Urothelium cell line (cell line): ENCODE results near the gene MYO5C.
"Not testable (repeated sequence)": the region's sequence is repeated elsewhere in the genome, so short reads cannot be mapped to it uniquely, and the experiment has no call there.

ENCODE experiments used
- DNase-seq: peaks from one replicate; pipeline ENCODE4 v3.0.0; 2011; ENCODE audit warnings: low spot score, mixed read lengths
- FAIRE-seq: peaks from 2 replicates; lab custom pipeline; 2011; peaks lifted over from hg19 to GRCh38; lab: Jason Lieb, UNC

MYO5C gene

DNA sequence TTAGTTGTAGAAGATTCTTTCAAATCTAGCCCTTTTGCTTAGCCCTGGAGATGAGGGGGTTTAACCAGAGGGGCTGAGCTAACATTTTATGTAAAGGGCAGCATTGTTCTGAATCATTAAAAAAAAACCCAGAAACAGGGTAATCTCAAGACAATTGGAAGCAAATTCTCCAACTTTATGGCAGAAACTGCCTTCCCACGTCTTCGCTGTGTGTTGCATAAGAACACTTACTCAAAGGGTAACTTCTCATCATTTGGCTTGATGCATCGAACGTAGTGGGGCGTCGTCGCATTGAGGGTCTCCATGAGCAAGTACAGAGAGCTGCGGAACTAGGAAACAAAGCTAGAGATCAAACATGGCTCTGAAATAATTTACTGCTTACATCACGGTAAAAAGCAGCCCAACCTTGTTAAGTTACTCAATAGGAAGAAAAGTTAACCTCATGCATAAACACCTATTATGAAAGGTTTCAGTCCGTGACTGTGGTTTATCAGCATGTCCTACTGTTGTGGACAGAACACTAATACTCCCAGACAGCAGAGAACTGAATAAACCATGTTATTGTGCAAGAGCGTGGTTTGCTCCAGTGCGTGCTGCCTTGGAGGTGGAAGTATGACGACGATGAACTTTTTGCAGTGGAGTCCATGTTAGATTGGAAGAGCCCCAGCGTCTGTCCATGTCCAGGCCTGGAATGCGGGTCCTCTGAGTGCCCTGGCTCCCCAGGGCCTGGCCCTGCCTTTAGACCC lies 48.7 kb downstream of the MYO5C start:
- DNase-seq: no peak
- FAIRE-seq: no peak

DNA sequence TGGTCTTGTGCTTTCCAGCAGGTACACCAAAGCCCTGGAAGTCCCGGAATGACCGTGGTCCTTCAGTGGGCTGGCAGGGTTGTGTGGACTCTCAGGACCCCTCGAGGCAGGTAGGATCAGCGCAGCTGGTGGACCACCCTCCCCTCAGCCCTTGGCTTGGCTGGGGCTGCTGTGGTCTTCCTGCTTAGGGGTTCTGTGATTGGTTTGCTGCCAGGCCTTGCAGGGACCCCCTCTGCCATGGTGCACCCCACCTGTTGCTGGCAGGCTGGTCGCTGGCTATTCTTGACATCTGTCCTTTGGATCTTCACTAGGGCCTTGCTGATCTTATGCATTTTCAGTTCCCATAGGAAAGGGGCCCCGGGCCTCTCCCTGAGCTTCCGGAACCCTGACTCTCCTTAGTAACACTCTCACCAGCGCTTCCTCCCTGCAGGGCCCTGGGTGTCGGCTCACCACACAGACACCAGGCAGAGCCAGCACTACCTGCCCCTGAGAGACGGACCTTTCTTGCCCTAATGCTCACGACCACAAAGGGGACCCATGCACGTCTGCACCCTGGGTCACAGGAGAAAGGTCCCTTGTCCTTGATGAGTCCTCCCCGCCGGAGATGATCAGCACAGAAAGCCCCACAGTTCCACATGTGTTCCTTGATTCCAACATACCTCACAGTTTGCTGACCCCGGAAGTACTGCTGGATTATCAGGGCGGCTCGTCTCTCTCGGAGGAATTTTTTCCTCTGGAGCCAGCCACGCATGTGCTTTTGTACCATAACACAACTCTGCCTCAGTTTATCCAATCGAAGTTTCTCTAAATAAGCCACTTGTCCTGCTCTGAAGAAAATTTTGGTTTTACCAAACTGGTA lies 51.7 kb downstream of the MYO5C start:
- DNase-seq: no peak
- FAIRE-seq: no peak

DNA sequence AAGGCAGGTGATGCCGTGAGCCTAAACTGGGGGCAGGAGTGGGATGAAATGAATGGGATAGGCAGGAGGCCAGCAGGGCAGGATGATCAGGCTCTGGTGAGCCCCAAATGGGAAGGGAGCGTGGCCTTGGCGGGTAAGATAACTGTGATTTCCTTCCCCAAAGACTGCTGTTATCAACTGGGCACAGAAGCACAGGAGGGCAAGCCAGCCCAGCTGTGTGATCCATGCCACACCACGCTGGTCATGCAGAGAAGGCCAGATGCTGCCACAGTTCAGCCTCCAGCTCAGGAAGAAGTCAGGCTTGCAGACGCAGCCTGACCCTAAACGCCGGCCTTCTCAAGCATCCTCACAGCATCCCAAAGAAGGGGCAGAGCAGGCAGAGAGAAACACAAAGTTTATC lies 52.3 kb downstream of the MYO5C start:
- DNase-seq (no peak), FAIRE-seq (no peak)

DNA sequence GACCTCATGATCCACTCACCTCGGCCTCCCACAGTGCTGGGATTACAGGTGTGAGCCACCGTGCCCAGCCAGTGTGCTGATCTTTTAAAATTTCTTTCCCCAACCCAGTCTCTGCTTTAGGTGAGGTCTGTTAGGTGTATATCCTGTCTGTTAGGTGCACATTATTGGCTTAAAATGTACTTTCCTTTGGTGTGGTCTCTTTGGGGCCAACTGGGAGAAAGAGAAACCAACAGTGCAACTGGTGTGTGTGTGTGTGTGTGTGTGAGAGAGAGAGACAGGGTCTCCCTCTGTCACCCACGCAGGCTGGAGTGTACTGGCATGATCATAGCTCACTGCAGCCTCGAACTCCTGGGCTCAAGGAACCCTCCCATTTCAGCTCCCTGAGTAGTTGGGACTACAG lies 54.1 kb downstream of the MYO5C start:
- DNase-seq (no peak), FAIRE-seq (no peak)

DNA sequence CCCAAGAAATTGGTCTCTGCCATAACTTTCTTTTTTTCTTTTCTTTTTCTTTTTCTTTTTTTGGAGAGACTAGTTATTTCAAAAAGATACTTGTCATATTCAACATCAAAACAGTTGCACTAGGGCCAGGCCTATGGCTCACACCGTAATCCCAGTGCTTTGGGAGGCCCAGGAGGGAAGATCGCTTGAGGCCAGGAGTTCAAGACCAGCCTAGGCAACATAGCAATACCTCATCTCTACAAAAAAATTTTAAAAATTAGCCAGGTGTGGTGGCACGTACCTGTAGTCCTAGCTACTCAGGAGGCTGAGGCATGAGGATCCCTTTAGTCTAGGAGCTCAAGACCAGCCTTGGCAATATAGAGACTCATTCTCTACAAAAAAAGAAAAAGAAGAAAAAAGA lies 55.4 kb downstream of the MYO5C start:
- FAIRE-seq: no peak
- no peak for DNase-seq

DNA sequence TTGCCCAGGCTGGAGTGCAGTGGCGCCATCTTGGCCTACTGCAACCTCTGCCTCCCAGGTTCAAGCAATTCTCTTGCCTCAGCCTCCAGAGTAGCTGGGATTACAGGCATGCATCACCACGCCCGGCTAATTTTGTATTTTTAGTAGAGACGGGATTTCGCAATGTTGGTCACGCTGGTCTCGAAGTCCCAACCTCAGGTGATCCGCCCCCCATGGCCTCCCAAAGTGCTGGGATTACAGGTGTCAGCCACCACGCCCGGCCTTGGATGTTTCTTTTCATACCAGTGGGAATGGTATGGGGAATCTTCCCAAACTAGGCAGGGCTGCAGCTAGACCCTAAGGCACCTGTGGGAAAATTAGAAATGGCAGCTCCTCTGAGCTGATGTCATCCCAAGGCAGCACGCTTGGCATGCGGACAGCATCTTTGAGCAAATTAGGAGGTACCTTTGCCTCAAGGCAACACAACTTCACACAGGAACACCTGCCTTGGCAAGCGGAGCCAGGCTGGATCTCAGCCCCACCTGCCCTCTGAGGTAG lies 56.5 kb downstream of the MYO5C start:
- DNase-seq, FAIRE-seq: not testable (repeated sequence)

DNA sequence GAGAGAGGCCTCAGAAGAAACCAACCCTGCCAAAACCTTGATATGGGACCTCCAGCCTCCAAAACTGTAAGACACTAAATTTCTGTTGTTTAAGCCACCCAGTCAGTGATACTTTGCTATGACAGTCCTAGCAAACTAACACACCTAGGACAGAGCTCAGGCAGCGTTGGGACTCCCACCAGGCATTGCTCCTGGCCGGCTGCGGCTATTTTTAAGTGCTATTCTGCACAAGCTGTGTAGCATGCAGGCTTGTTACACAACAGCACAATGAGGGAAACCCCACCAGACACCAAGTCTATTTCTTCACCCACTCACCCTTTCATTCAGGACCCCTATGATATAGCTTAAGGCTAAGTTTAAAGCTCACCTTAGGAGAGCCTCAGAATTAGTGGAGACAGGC lies 57.5 kb downstream of the MYO5C start:
- FAIRE-seq (no peak), DNase-seq (no peak)

DNA sequence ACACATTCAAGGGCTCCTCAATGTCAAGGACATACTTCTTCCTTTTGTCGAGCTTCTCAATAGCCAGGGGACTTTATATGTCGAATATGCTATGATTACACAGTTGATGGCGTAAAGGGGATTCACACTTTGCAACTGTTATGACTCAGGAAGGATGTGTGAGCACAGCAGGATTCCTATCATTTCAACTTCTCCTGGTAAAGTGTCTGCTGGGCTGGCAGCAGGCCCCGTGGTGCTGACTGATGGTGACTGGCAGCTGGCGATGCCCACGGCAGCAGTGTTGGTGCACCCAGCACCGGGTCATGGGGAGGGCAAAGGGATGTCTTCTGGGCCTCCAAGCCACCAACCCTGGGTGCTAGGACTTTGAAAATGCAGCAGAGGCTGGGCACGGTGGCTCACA lies 59.6 kb downstream of the MYO5C start:
- FAIRE-seq (no peak), DNase-seq (no peak)

DNA sequence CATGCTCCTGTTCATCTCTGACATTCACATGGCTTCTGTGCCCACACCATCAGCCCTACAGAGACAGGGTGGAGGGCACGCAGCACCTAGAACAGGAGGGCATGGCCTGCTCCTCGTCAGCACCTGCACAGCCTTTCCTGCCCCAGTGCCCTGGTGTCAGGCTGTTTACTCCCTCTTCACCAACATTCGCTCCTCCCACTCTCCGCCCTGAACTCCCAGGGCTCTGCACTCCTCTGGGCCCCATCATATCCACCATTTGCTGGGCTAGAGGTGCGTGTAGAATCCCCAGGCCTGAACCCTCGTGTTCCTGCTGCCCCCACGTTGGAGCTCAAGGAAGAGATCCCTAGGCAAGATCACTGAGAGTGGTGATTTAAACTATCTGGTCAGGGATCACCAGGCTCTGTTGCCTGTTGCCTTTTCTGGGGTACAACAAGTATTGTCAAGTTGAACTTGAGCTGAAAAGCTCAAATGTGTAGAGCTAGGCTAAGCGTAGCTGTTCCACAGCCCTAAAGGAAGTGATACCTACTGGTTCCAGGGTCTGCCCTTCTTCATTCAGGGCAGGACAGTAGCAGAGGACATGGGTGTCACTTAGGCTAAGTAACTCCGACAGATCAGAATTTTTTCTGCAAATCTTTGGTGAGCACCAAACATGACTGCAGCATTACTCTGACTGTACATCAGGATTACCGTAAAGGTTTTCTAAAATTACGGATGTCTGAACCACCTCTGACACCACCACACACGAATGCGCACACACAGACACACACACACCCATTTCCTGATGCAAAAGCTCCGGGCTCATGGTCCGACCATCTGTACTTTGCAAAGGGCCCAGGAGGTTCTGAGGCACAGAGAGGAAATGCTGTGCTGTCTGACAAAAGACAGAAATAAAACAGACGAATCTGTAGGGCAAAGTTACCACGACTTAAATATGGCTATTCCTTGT lies 60.7 kb downstream of the MYO5C start:
- FAIRE-seq: no peak
- no peak for DNase-seq

DNA sequence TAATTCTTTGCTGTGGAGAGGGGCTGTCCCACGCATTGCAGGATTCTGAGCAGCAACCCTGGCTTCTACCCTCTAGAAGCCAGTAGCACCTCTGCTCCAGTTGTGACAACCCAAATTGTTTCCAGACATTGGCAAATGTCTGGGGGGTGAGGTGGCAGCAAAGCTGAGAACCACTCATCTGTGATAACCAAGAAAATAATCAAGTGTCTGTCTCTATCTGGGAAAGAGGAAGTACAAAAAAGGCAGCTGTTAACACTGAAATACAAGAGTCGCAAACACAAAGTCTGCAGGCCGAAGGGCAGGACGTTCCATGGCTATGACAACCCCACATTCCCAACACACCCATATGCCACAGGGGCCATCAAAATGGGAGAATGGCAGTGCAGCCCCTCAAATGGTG lies 62.2 kb downstream of the MYO5C start:
- DNase-seq: no peak
- no peak for FAIRE-seq

DNA sequence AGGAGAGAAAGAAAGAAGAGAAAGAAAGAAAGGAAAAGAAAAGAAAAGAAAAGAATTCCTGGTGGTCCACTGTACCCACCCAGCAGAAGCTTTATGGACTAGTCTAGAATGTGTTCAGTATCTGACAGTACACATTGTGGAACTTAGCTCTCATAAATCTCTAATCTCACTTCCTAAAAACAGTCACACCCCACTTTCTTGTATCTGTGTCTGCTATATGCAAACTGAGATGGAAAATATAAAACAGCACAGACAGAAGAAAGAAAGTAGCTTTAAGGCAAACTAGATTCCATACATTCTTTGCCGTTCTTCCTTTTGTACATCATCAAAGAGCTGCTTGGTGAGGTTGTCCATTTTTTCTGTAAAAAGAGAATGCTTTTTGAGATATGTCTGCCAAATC lies 63.3 kb downstream of the MYO5C start:
- no peak for FAIRE-seq
- DNase-seq: no peak

DNA sequence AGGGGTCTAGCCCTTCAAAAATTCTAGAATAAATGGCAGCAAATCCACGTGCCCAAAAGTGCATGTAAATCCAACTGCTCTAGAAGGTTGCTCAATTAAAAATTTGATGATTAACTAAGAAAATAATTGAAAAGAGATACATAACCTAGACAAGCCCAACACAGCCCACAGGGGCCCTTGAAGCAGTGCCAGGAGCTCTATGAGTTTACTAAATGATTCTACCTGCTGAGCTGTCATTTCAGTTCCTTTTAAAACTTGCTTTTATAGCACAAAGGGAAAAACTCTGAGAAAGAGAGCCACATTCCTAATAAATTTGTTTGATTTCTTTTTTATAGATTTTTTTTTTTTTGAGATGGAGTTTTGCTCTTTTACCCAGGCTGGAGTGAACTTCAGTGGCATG lies 65.5 kb downstream of the MYO5C start:
- FAIRE-seq (no peak), DNase-seq (no peak)

DNA sequence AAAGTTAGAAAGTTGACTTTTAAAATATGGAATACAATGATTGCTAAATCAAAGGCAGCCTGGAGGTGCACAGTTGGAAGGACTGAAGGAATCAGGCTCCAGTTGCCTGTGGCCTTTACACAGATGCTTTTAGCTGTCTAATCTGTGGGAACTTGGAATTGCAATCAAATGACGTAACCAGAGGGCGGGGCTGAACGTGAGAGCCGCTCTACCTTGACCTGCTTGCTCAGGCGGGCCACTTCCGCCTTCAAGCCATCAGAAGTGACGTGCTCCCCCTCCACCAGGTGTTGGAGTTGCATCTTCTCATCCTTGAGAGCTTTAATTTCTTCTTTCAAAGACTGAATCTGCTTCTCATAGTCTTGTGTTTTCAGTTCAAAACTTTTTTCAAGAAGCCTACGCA lies 66.7 kb downstream of the MYO5C start:
- no peak for FAIRE-seq
- peak; percentile 54 for DNase-seq

DNA sequence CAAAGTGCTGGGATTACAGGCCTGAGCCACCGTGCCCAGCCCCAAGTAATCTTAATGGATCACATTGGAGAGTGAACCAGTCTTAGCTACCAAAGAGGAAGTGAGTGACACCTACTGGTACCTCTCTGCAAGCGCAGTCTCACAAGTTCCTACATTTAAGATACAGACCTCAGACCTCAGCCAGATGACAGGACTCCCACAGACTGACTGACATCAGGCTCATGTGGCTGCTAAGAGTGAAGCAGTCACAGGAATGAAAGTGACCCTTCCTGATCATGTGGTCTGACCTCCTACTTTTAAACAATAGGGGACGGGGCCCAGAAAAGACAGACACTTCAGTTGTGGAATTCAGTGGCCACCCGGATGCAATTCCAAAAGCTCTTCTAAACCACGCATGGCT lies 68.1 kb downstream of the MYO5C start:
- no peak for FAIRE-seq
- DNase-seq: peak; percentile 73

DNA sequence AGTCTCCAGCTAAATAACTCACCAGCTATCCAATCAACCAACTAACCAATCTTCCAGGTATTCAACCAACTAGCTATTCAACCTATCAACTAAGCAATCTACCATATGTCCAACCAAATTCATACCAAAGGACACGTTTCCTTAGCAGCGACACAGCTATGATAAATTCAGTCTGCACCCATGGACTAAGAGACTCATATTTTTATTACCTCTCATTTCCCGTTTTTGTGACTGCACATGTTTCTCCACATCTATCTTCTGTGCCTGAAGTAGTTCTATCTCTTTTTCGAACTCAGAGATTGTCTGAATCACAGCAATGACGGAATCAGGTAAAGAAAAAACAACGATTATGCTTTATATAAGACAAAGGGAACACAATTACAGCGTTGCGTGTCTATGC lies 70.4 kb downstream of the MYO5C start:
- FAIRE-seq: no peak

DNA sequence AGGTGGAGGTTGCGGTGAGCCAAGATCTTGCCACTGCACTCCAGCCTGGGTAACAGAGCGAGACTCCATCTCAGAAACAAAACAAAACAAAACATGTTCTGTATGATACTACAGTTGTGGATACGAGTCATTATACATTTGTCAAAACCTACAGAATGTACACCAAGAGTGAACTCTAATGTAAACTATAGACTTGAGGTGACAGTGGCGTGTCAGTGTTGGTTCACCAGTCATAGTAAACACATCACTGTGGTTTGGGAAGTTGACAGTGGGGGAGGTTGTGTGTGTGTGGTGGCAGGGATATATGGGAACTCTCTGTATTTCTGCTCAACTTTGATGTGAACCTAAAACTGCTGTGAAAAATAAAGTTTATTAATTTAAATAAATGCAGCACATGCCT lies 71.4 kb downstream of the MYO5C start:
- DNase-seq (no peak), FAIRE-seq (no peak)

More for the DNA sequence above, 70.4 kb downstream of the MYO5C start:
- DNase-seq: no peak

DNA sequence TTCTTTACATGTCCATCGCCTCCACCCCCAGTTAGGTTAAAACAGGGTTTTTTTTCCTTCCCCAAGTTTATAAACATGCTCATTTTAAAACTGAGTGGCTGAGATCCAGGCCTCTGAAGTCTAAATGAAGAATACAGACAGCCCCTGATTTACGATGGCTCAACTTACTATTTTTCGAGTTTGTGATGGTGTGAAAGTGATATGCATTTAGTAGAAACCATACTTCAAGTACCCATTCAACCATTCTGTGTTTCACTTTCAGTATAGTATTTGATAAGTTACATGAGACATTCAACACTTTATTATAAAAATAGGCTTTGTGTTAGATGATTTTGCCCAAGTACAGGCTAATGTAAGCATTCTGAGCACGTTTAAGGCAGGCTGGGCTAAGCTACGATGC lies 73.9 kb downstream of the MYO5C start:
- DNase-seq (no peak), FAIRE-seq (no peak)

DNA sequence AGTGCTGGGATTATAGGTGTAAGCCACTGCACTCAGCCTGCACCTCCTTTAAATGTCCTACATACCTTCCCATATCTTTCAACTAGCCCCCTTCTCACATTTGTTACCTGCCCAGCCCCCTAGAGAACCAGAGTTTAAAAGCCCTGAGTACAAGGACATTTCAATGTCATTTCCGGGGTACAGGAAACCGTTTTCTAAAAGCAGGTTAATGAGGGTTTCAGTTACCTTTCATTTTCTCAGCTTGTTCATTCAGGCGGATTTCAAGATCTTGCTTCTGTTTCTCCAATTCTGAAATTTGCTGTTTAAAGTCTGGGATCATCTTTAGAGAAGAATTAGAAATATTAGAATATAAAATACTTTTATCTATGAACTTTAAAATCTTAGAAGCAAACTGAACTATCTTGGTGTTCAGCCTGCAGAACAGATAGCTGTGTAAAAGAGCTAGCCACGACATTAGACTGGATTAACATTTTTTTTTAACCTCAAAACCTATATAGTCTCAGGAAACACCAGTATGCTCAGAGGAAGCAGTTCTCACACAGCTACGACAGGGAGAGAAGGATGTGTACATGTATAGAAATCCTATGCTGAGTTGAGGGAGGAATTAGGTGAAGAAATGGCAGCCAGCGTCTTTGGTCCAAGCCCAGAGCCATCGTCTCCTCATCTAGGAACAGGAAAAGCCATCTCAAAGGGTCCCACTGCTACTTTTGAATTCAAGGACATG lies 74.5 kb downstream of the MYO5C start:
- FAIRE-seq (no peak), DNase-seq (no peak)

DNA sequence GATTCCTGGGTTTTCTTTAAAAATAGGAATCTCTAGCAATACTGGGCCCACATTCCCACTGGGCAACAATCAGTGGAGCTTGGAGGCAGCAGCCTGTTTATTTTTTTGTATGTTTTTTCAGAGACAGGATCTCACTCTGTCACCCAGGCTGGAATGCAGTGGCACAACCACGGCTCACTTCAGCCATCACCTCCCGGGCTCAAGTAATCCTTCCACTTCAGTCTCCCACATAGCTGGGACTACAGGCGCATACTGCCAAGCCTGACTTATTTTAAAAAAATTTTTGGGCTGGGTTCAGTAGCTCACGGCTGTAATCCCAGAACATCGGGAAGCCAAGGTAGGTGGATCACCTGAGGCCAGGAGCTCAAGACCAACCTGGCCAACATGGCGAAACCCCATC lies 75.4 kb downstream of the MYO5C start:
- no peak for FAIRE-seq
- no peak for DNase-seq

DNA sequence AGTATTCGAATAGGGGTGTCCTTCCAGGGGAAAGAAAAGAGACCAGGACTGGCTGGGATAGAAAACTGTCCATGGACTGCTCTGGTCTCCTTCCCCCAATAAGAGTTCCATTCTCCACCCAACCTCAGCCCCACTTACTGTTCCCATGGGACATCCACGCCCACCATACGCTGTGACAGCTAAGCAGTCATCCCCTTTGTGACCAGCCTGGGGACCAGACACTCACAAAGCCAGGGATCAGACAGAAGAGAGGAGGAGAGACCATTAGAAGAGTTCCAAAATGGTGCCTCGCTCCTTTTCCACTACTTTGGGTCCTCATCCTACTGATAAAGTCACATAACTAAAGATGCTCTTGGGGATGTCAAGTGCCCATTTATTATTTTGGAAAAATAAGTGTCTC lies 76.8 kb downstream of the MYO5C start:
- DNase-seq: no peak
- FAIRE-seq: no peak
